HG03108 (cell line): Measurements from ENCODE around the gene TGM6.
"Not testable (repeated sequence)": the region's sequence is repeated elsewhere in the genome, so short reads cannot be mapped to it uniquely, and the experiment has no call there.

Experiments
- ATAC-seq: cut with Tn5 transposase; IDR thresholded peaks from one replicate; pipeline ENCODE4 v1.9.1; 2021; ENCODE audit warnings: moderate library complexity; ENCODE audit not compliant: unreplicated experiment

TGM6 gene

DNA sequence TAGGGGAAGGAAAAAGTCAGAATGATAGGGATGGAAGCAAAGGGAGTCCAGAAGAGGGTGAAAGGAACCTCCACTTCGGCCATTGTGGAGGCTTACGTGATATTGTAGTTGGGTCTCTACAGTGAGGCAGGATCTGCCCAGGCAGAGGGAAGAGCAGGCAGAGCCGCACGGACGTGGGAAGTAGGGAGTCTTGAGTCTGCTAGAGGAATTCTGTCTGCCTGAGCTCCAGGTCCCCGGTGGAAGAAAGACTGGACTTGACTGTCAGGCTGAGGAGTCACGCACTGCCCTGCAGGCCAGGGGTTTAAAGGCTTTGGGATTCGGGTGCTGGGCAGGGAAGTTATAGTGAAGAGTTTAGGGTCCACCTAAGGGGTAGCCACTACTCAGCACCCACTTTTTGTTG lies 16.4 kb downstream of the TGM6 start:
- no peak for ATAC-seq

GRCh38 chr20:2397595-2398145 lies 17.0 kb downstream of the TGM6 start:
- ATAC-seq: no peak

DNA sequence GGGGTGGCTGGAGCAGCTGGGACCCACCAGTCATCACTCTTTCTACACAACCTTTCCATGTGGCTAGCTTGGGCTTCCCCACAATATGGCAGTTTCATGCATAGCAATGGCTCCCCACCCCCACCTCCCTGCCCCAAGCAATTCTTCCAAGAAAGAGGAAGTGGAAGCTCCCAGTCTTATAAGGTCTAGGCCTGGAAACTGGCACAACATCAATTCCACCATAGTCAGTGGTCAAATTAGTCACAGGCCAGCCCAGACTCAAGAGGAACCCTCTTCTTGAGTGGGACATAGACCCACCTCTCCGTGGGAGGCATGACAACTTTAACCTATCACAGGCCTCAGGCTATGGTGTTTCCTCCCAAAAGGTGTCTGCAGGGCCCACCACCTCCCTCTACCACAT lies 17.7 kb downstream of the TGM6 start:
- no peak for ATAC-seq

GRCh38 chr20:2399390-2399789 lies 18.7 kb downstream of the TGM6 start:
- no peak for ATAC-seq

GRCh38 chr20:2400290-2400689 lies 19.6 kb downstream of the TGM6 start:
- no peak for ATAC-seq

- ATAC-seq: no peak
Observed at GRCh38 chr20:2401527-2401926, 20.8 kb downstream of the TGM6 start.

DNA sequence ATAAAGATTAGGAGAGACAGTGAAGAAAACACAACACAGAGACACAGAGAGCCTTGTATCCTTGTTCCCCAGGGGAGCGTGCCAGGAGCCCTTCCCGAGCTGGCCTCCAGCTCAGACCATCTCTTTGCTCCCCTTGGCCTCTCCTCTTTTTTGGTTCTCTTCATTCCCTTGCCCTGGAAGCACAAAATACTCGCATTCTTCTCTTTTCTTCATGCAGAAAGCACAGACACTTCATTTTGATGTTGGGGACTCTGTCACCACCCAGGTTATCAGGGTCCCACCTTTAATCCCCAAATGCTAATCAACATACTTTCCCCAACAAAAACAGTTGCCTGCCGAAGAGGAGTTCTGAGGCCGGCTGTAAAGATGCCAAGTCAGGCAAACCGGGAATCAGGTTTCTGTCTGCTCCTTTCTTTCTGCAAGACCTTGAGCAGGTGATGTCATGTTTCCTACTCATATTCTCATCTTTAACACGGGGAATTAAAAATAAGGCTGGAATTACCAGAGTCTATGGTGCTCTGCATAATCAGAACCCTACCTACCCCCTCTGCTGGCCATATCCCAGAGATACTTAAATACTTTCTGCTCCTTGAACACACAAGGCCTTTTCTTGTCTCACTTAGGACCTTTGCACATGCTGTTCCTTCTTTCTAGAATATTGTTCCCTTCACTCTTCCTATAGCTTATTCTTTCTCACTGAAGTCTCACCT lies 21.7 kb downstream of the TGM6 start:
- no peak for ATAC-seq

GRCh38 chr20:2403291-2404052 lies 22.8 kb downstream of the TGM6 start:
- no peak for ATAC-seq

GRCh38 chr20:2405693-2406065 lies 25.0 kb downstream of the TGM6 start:
- no peak for ATAC-seq

- not testable (repeated sequence) for ATAC-seq
Observed at GRCh38 chr20:2407355-2407754, 26.7 kb downstream of the TGM6 start.

DNA sequence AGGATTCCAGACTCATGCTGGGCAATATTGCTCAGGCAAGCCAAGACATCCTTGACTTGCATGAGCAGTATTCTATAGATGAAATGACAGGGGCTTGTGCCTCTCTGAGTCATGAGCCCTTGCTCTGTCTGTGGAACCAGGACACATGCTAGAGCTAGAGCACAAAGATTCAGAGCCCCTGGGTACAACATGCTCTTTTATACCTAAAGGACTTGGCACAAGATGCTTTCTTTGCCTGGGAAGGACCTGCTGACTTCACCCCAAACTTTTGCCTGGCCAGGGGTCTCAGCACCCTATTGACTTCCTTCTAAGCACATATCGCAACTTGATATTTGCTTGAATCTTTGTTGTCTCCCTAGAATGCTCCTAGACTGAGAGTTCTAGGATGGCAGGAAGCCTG lies 27.4 kb downstream of the TGM6 start:
- no peak for ATAC-seq

GRCh38 chr20:2416541-2417212 lies 36.0 kb downstream of the TGM6 start:
- ATAC-seq: no peak

GRCh38 chr20:2417213-2417541 lies 36.5 kb downstream of the TGM6 start:
- ATAC-seq: no peak

DNA sequence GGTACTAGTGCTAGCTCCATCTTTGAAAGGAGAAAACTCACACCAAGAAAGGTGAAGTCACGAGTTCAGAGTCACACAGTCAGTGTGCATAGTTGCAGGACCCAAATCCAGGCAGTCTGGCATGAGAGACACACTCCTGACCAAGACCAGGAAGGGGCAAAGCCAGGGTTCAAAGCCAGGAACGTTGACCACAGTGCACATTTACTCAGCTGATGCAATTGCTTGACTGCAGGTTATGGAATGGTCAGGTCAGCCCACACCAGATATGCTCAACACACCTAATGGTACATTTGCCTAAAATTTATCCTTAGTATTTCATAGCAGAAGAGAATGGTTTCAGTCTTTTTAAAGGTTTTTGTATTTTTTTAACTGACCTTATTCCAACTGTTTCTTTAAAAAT lies 37.7 kb downstream of the TGM6 start:
- ATAC-seq: no peak

GRCh38 chr20:2420510-2420909 lies 39.8 kb downstream of the TGM6 start:
- no peak for ATAC-seq

DNA sequence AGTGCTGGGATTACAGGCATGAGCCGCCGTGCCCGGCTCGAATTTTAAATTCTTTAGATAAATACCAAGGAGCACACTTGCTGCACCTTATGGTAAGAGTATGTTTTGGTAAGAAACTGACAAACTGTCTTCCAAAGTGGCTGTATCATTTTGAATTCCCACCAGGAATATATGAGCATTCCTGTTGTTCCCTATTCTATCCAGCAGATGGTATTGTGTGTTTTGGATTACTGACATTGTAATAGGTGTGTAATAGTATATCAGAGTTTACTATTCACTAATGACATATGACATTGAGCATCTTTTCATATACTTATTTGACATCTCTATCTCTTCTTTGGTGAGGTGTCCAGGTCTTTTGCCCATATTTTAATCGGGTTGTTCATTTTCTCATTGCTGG lies 40.5 kb downstream of the TGM6 start:
- no peak for ATAC-seq

- ATAC-seq: no peak
Observed at GRCh38 chr20:2429051-2429450, 48.4 kb downstream of the TGM6 start.

- ATAC-seq: no peak
Observed at GRCh38 chr20:2430538-2430937, 49.8 kb downstream of the TGM6 start.

DNA sequence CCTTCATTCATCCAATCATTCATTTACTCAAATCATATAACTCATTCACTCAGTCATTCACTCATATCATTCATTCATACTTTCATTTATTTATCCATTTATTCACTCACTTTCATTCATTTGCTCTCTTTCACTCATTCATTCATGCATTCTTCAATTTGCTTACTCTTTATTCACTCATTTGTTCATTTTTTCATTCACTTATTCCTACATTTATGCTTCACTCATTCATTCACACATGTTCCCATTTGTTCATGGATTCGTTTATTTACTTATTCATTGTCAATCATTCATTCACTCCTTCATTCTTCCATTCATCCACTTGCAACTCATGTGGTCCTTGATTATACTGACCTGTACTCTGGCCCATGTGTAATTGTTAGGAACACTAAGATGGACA lies 50.5 kb downstream of the TGM6 start:
- no peak for ATAC-seq

- no peak for ATAC-seq
Observed at GRCh38 chr20:2446845-2447244, 66.1 kb downstream of the TGM6 start.

DNA sequence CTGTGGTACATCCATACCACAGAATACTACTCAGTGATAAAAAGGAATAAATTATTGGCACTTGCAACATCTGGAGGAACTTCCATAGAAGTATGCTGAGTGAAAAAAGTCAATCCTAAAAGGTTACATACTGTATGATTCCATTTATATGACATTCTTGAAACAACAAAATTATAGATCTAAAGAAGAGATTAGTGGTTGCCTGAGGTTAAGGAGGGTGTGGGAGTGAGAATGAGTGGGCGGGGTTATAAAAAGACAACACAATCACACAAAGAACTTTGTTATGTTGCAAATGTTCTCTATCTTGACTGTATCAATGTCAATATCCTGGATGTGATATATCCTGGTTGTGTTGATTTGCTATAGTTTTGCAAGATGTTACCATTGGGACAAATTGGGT lies 68.7 kb downstream of the TGM6 start:
- no peak for ATAC-seq

DNA sequence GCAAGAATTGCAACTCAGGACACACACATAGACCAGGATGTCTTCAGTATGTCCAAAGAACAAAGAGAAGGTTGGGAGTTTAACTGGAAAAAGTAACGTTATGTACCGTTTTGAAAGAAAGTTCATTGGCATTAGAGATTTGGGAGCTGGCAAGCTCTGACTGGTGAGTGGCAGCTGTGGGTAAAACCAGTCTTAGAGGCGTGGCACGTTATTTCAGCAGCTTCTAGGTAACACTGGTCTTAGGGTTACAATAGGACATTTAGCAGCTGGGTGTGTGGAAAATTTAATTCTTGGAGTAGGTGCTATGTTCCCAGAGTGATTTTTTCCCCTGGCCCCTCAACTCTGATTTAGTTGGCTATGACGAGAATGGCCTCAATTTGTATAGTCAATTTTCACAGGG lies 70.7 kb downstream of the TGM6 start:
- ATAC-seq: no peak
